GM12872 (cell line): Measurements from ENCODE around the gene FXYD6.

Experiments
- TF ChIP-seq, protein P1 (sequence below): IDR thresholded peaks from 3 replicates; pipeline ENCODE4 v1.5.1; 2011; ENCODE audit warnings: low read depth, mild to moderate bottlenecking, low read length, moderate library complexity; ENCODE audit not compliant: insufficient read depth

FXYD6 gene

DNA sequence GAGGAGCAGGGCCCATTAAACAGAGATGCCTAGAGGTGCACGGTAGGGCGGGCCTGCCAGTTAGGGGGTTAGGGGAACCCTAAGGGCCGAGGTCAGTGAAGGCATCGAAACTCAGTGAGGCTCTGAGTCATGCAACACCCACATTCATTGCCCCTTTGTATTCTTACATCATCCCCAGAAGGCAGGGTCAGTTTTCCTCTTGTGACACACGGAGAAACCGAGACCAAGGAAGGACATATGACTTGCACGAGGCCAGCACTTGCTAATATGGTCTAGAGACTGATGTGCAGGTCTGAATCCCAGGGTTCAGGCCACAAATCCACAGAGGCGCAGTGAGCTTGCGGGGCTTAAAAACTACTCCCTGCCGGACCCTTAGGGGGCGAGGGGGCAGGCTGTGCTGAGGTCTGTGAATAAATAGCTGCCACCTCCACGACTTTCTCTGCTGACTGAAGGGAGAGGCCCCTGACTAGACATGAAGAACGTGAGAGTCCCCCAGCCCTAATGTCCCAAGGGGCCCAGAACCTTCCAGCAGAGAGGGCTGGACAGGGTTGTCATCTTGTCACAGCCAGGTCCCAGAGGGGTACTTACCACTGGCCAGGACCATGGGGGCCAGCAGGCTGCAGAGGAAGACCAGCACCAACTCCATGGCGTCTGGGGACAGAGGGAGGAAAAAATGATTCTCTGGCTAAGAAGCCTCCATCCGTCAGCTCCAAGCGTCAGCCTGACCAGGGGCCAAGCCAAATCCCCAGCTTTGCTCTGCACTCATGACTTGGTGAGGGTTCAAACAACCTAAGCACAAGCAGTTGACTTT, 34.1 kb downstream of the FXYD6 start:
- TF ChIP-seq, protein P1, sequence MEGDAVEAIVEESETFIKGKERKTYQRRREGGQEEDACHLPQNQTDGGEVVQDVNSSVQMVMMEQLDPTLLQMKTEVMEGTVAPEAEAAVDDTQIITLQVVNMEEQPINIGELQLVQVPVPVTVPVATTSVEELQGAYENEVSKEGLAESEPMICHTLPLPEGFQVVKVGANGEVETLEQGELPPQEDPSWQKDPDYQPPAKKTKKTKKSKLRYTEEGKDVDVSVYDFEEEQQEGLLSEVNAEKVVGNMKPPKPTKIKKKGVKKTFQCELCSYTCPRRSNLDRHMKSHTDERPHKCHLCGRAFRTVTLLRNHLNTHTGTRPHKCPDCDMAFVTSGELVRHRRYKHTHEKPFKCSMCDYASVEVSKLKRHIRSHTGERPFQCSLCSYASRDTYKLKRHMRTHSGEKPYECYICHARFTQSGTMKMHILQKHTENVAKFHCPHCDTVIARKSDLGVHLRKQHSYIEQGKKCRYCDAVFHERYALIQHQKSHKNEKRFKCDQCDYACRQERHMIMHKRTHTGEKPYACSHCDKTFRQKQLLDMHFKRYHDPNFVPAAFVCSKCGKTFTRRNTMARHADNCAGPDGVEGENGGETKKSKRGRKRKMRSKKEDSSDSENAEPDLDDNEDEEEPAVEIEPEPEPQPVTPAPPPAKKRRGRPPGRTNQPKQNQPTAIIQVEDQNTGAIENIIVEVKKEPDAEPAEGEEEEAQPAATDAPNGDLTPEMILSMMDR, result no peak

DNA sequence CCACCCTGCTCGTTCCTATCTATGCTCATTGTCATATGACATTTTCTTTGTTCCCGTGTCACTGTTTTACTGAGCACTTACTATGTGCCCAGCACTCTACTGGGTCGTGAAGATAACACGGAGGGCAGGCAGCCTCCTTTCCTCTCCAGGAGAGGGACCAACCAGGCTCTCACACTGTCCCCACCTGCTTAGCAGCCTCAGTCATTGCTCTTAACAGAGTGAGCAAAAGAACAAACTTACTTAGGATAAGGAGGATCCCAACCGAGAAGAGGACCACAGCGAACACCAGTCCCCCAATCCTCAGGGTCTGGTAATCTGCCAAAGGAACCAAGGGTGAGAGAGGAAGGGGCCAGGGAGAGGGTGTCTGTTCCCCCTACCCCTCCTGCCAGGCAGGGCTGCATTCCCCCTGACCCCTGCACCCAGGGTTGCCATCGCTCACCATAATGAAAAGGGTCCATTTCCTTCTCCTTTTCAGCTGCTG, 34.9 kb downstream of the FXYD6 start:
- TF ChIP-seq, protein P1, result no peak

DNA sequence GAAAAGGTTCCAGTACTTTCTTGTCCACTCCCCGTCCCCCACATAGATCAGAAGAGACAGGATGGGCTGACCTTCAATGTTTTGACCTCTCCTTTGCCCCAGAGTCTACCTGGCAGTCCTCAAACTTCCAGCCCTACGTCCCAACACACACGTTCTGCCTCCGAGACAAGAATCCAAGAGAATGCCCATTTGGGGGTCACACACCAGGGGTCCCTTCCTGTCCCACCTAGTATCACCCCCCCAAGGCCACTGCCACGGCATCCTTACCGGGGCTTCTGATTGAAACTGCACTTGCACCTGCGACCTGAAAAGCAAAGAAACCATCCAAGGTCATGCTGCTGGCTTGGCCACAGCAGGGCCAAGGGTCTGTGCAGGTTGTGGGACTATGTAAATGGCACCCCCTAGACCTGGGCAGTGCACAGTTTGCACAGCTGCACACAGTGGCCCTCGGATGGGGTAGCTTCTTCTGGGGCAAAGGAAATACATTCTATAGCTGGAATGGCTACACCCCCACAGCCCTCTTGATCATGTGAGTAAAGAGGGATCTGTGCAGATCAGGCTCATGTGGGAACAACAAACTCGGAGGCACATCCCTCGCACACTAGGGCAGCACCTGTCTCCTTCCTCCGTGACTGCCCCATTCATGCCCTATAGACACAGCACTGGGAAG, 35.4 kb downstream of the FXYD6 start:
- TF ChIP-seq, protein P1, result no peak

DNA sequence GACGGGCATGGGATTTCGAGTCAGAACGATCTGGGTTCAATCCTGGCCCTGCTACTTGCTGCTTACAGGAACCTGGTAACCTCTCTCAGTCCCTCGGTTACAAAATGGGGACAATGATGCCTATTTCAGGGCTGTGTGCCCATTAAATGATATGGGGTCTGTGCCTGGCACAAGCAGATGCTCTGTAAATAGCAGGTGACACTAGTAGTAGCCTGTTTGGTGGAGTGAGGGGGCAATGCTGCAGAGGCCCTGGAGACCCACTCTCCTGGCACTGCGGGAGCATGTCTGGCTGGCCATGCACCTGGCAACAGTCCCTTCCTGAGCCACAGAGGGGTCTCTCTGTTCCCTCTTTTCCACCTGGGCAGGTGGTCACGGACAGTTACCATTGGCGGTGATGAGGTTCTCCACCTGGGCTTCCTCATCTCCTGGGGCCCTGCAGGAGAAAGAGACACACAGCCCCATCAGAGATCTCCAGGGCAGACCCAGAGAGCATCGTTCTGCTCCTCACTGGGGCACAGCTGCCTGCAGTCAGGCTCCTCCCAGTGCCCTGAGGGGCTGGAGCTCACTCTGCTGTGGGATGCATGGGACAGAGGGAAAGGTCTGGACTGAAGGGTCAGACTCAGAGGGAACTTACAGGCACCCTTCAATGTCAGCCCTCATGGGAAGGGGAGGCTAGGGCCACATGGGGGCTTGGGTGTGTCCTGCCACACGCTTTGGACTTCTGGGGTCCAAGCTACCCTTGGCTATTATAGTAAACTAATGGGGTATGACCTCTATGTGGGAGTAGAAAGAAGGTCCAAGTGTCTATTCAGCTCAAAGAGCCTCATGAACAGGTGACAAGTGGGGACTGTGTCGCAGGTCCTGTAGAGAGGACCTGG, 36.3 kb downstream of the FXYD6 start:
- TF ChIP-seq, protein P1, result no peak

DNA sequence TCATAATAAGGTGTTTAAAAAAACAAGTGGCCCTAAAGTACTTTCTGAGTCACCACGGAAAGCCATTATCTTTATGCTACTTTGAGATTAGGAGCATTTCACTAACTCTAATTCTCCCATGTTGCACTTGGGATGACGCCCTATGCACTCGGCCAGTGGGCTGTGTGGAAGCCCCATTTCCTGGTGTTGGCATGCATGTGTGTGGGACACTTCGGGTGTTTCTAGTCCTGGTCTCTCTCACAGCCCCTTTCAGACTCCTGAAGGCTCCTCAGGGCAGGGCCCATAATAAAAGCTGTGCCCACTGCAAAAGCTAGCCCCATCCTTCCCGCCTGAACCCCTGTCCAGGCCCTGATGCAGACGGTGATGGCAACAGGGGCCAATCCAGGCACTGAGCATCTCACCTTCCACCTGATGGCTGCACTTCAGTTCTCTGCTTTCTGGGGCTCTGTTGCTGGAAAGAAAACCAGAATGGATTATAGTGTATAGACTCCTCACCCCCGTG, 37.0 kb downstream of the FXYD6 start:
- TF ChIP-seq, protein P1, result no peak

DNA sequence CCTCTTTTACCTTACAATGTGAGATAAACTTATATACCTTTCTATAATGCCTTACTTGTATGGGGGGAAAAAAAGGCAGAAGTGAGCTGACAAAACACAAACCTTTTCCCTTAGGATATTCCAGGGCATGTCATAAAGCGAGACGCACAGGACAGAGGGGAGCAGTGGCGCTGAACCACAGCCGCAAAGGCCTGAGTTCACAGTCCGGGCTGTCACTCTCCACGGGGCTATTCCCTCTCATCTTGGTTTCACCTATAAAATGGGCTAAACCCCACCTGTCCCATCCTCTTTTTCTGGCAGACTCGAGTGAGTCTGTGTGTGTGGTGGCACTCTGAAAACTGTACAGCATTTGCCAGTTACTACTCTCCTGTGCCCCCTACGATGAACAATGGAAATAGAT, 37.6 kb downstream of the FXYD6 start:
- TF ChIP-seq, protein P1, result no peak

DNA sequence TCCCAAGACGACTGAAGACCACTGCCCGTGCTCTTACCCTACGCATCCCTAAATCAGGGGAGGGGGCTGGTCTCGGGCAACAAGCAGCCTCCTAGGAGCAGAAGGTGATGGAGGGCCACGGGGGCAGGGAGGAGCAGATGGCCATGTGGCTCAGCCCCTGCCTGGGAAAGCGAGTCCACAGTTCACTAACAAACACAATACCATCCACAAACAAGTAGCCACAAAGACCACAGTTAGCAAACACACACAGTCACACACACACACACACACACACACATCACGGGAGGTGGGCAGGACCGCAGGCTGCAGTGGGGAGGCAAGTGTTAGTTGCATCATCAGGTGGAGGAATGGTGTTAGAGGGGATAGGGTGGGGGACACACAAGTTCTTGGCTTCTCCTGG, 38.7 kb downstream of the FXYD6 start:
- TF ChIP-seq, protein P1, result no peak
